GM06990 (cell line): Measurements from ENCODE around the gene ARHGAP18.

Experiments used
- DNase-seq: peaks from one replicate; pipeline ENCODE4 v3.0.0-alpha.2; 2011; ENCODE audit not compliant: insufficient read length; ENCODE audit errors: extremely low read depth
- H3K27me3 ChIP-seq: replicated peaks from 2 replicates; pipeline ENCODE4 v1.6.0; 2011; ENCODE audit warnings: low read length; ENCODE audit not compliant: control insufficient read depth, insufficient read depth
- H3K36me3 ChIP-seq: 2 replicates; pipeline ENCODE4 v1.5.1; 2011; ENCODE audit warnings: low read length; ENCODE audit not compliant: control insufficient read depth, insufficient read depth
- H3K4me3 ChIP-seq: replicated peaks from 2 replicates; pipeline ENCODE4 v1.5.1; 2011; ENCODE audit warnings: low read depth, mild to moderate bottlenecking, control low read depth, low read length
- TF ChIP-seq, protein P1 (sequence below): IDR thresholded peaks from 2 replicates; pipeline ENCODE4 v1.5.1; 2011; ENCODE audit warnings: low read length, control low read depth, mild to moderate bottlenecking, inconsistent platforms; ENCODE audit not compliant: insufficient read depth, poor library complexity, severe bottlenecking

Gene ARHGAP18

GRCh38 chr6:129599467-129599866, 110.5 kb downstream of the ARHGAP18 start:
- H3K36me3 ChIP-seq, result no peaks in the 10 kb centered on the region
- TF ChIP-seq, protein P1, sequence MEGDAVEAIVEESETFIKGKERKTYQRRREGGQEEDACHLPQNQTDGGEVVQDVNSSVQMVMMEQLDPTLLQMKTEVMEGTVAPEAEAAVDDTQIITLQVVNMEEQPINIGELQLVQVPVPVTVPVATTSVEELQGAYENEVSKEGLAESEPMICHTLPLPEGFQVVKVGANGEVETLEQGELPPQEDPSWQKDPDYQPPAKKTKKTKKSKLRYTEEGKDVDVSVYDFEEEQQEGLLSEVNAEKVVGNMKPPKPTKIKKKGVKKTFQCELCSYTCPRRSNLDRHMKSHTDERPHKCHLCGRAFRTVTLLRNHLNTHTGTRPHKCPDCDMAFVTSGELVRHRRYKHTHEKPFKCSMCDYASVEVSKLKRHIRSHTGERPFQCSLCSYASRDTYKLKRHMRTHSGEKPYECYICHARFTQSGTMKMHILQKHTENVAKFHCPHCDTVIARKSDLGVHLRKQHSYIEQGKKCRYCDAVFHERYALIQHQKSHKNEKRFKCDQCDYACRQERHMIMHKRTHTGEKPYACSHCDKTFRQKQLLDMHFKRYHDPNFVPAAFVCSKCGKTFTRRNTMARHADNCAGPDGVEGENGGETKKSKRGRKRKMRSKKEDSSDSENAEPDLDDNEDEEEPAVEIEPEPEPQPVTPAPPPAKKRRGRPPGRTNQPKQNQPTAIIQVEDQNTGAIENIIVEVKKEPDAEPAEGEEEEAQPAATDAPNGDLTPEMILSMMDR, result no peak

GRCh38 chr6:129598244-129599187, 111.5 kb downstream of the ARHGAP18 start:
- TF ChIP-seq, protein P1, result peak; percentile 51
- Histone ChIP-seq H3K27me3 (no peaks in the 10 kb centered on the region), H3K36me3 (no peaks in the 10 kb centered on the region), H3K4me3 (no peak overlapping the region)
- peak; percentile 21 for DNase-seq

More at GRCh38 chr6:129599467-129599866, 110.5 kb downstream of the ARHGAP18 start:
- DNase-seq, result no peak
- Histone ChIP-seq H3K27me3 (no peaks in the 10 kb centered on the region), H3K4me3 (no peak overlapping the region)

GRCh38 chr6:129597023-129597713, 112.8 kb downstream of the ARHGAP18 start:
- Histone ChIP-seq H3K27me3 (no peaks in the 10 kb centered on the region), H3K4me3 (no peak overlapping the region), H3K36me3 (no peaks in the 10 kb centered on the region)
- TF ChIP-seq, protein P1, result no peak
- DNase-seq, result no peak

- no peak for DNase-seq
- Histone ChIP-seq H3K27me3 (no peaks in the 10 kb centered on the region), H3K36me3 (no peaks in the 10 kb centered on the region), H3K4me3 (no peak overlapping the region)
- TF ChIP-seq, protein P1, result no peak
Observed at GRCh38 chr6:129596522-129596921, 113.5 kb downstream of the ARHGAP18 start.

- DNase-seq, result no peak
- H3K4me3 ChIP-seq, result no peak overlapping the region
- no peaks in the 10 kb centered on the region for H3K36me3 ChIP-seq
- TF ChIP-seq, protein P1, result no peak
- no peaks in the 10 kb centered on the region for H3K27me3 ChIP-seq
Observed at GRCh38 chr6:129593233-129593564, 116.8 kb downstream of the ARHGAP18 start.
